Activated CD8-positive, alpha-beta memory T cell treated with anti-CD3 and anti-CD28 coated beads for 36 hours (primary cell): ENCODE measurements around the gene C16orf92. TPM values are rescaled to one million over a fixed set of nuclear protein-coding genes. Genes with fewer than 3 reads are reported as not detected.
"Not testable (repeated sequence)": the region's sequence is repeated elsewhere in the genome, so short reads cannot be mapped to it uniquely, and the experiment has no call there.

Experiments
- CTCF ChIA-PET: fragments of 350-600 bp; sonication (Branson Sonifier 250); formaldehyde crosslinking; loops from one replicate; lab custom pipeline; 2021; ENCODE audit warnings: antibody characterized with exemption; lab: Charles Lee
- POLR2A ChIA-PET: fragments of 350-600 bp; sonication (Branson Sonifier 250); formaldehyde crosslinking; loops from one replicate; lab custom pipeline; 2021; ENCODE audit warnings: antibody characterized with exemption; lab: Charles Lee
- total RNA-seq, 2 experiments: library from RNA; stranded (reverse); gene quantifications; one replicate each; pipeline ENCODE4 v1.2.3, GENCODE V29; 2021

The C16orf92 gene
- total RNA-seq, 2 experiments from 2014 or later = not detected

DNA sequence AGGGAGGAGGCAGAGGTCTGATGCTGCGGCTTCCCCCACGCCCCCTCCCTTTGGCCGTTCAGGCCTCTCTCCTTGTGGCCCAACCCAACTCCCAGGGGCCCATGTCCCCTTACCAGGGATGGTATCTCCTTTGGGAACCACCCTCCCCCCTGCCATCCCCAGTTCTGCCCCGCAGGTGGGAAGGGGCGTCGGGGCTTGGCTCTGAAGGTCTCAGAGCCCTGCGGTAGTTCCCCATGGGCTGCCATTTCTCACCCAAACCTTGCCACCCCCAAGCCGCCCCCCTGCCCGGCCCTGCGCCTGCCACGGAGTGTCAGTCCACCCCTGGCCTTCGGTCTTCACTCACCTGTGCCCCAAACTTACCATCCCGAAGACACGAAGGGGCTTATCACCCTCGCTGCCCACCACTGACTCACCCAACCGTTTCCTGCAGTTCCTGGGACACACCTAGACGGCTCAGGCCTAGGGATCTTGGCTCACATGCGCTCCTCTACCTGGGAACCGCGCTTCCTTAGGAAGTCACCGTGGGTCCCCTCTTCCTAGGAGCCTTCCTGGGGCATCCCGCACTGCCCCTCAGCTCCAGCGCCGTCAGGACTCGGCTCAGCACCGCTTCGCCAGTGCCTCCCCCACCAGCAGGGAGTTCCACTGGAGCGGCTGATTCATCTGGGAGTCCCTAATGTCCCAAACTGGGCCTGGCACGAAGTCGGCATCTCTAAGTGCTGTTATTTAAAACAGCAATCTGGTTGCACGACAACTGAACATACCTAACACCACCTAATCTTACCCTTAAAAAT is 11.1 kb upstream of the C16orf92 start:
- ChIA-PET CTCF (interaction anchor here (1.3 kb wide), 1 partner anchor 20 kb away, joined by 3 read pairs; no protein-coding TSS in a partner anchor), POLR2A (interaction anchor here (0.6 kb wide), 1 partner anchor 1166 kb away, joined by 4 read pairs; no protein-coding TSS in a partner anchor)

DNA sequence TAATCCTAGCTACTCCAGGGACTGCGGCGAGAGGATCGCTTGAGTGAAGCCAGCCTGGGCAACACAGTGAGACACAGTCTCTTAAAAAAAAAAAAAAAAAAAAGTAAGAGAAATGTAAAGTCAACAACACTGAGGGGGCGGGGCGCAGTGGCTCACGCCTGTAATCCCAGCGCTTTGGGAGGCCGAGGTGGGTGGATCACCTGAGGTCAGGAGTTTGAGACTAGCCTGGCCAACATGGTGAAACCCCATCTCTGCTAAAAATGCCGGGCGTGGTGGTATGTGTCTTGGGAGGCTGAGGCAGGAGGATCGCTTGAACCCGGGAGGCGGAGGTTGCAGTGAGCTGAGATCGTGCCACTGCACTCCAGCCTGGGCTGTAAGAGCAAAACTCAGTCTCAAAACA is 10.4 kb upstream of the C16orf92 start:
- POLR2A ChIA-PET = not testable (repeated sequence)
- CTCF ChIA-PET = interaction anchor here (0.7 to 1.3 kb wide), 4 partner anchors 19 to 315 kb away, joined by 3 read pairs; no protein-coding TSS in a partner anchor

DNA sequence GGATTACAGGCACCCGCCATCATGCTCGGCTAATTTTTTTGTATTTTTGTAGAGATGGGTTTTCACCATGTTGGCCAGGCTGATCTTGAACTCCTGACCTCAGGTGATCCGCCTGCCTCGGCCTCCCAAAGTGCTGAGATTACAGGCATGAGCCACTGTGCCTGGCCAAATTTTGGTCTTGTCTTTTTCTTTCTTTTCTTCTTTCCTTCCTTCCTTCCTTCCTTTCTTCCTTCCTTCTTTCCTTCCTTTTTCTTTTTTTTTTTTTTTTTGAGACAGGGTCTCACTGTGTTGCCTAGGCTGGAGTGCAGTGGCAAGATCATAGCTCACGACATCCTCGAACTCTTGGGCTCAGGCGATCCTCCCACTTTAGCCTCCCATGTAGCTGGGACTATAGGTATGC is 7.5 kb upstream of the C16orf92 start:
- POLR2A ChIA-PET = interaction anchor here (0.7 kb wide), 1 partner anchor 39 kb away, joined by 3 read pairs; no protein-coding TSS in a partner anchor
- CTCF ChIA-PET = interaction anchor here (0.7 kb wide), 2 partner anchors 36 to 39 kb away, joined by 3 to 4 read pairs; no protein-coding TSS in a partner anchor

GRCh38 chr16:30016555-30017276 is 6.3 kb upstream of the C16orf92 start:
- POLR2A ChIA-PET = no interaction called here
- CTCF ChIA-PET = interaction anchor here (1.3 kb wide), 1 partner anchor 316 kb away, joined by 5 read pairs; no protein-coding TSS in a partner anchor

DNA sequence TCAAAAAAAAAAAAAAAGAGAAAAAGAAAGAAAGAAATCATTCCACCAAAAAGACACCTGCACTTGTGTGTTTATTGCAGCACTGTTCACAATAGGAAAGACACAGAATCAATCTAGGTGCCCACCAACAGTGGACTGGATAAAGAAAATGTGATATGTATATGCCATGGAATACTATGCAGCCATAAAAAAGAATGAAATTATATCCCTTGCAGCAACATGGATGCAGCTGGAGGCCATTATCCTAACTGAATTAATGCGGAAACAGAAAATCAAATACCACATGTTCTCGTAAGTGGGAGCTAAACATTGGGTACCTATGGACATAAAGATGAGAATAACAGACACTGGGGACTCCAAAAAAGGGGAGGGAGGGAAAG is 5.7 kb upstream of the C16orf92 start:
- POLR2A ChIA-PET = no interaction called here
- CTCF ChIA-PET = interaction anchor here (1.3 kb wide), 1 partner anchor 317 kb away, joined by 5 read pairs; no protein-coding TSS in a partner anchor

GRCh38 chr16:30017937-30018336 is 5.1 kb upstream of the C16orf92 start:
- CTCF ChIA-PET = interaction anchor here (0.5 to 2.0 kb wide), 5 partner anchors 13 to 317 kb away, joined by 3 to 5 read pairs (median 4); no protein-coding TSS in a partner anchor
- POLR2A ChIA-PET = not testable (repeated sequence)

DNA sequence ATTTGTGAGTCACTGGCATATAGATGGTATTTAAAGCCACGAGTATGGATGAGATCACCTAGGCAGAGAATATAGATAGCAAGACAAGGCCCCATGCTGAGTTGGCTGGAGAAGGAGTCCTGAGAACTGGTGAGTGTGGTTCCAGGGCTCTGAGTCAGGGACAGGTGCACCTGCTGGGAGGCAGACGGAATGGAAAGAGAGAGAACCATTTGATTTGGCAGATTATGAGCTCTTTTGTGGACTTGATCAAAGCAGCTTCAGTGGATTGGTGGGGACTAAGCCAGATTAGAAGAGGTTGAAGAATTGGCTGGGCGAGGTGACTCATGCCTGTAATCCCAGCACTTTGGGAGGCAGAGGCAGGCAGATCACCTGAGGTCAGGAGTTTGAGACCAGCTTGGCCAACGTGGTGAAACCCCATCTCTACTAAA is 4.3 kb upstream of the C16orf92 start:
- ChIA-PET CTCF (interaction anchor here (0.7 to 2.0 kb wide), 4 partner anchors 13 to 170 kb away, joined by 3 to 5 read pairs (median 4); no protein-coding TSS in a partner anchor), POLR2A (interaction anchor here (0.9 kb wide), 1 partner anchor 92 kb away, joined by 3 read pairs; no protein-coding TSS in a partner anchor)

DNA sequence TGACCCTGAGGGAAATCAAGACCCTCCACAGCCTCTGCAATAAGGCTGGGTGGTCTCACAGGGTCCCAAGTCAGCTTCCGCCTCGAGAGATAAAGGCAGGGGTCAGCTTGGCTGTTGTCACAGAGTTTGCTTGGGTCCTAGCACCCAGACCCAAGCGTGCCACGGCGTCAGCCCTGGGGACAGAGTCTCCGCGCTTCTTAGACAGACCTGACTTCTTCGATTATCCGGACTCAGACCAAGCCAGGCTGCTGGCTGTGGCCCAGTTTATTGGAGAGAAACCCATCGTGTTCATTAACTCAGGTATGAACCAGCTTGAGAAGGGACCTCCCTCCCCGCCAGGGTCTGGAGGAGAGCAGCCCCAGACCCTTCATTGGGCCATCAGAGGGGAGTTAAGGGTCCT is 588 bp downstream of the C16orf92 start:
- POLR2A ChIA-PET = interaction anchor here (0.5 kb wide), 1 partner anchor 16 kb away, joined by 3 read pairs; no protein-coding TSS in a partner anchor
- CTCF ChIA-PET = interaction anchor here (0.6 to 2.0 kb wide), 3 partner anchors 8 to 332 kb away, joined by 3 to 11 read pairs (median 3); no protein-coding TSS in a partner anchor

DNA sequence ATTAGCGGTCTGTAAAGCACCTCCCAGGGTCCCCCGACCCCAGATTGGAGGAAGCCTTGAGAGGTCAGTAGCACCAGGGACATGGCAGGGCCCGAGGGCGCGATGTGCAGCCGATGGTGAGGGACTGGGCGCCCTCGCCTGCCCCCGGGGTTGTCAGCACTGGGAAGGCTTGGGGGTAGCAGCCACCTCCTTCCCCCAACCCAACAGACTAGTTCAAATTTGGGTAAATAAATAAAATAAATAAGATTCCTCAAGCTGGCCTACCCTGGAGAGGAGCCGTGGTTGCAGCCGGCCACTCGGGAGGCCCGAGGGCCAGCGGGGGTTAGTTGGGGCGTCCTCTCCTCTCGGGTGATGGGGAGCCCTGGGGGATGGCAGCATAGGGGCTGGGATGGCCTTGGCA is 1.5 kb downstream of the C16orf92 start:
- POLR2A ChIA-PET = no interaction called here
- CTCF ChIA-PET = no interaction called here

GRCh38 chr16:30025156-30025555 is 2.2 kb downstream of the C16orf92 start:
- CTCF ChIA-PET = no interaction called here
- POLR2A ChIA-PET = no interaction called here

DNA sequence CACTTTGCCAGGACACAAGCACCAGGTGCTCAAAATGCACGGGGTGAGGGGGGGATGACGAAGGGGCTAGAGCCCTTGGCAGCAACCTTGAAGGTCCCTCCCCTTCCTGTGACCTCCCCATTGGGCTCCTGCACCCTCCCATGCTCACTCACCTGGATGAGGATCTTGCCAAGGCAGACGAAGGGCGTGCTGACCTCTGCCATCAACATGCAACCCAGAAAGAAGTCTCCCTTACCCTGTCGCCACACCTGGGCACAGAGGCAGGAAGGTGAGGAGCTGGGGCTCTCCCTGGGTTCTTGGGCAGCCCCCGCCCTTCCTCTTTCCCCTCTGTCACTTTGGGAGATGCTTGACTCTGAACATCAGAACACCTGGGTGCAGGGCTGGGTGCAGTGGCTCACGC is 2.6 kb downstream of the C16orf92 start:
- ChIA-PET POLR2A (no interaction called here), CTCF (interaction anchor here (0.6 kb wide), 1 partner anchor 12 kb away, joined by 3 read pairs; no protein-coding TSS in a partner anchor)

DNA sequence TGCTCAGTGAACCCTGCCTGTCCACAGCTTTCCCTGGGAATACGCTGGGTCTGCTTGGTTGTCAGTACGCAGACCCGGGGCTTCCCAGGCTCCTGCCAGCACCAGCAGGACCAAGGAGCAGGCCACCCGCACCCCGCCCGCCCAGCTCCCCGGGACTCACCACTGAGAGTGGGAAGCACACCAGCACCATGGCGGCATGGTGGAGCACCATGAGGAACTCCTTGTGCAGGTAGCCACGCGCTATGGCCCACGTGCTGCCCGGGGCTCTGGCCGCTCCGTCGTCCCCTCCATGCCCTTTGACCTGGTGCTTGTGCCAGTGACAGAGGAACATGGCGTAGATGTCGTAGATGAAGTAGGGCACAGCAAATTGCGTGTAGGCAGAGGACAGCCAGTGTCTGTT is 3.5 kb downstream of the C16orf92 start:
- ChIA-PET CTCF (no interaction called here), POLR2A (no interaction called here)

GRCh38 chr16:30027588-30028437 is 4.8 kb downstream of the C16orf92 start:
- ChIA-PET POLR2A (no interaction called here), CTCF (no interaction called here)

- CTCF ChIA-PET = no interaction called here
- POLR2A ChIA-PET = no interaction called here
Observed at GRCh38 chr16:30028438-30029076, 5.6 kb downstream of the C16orf92 start.

DNA sequence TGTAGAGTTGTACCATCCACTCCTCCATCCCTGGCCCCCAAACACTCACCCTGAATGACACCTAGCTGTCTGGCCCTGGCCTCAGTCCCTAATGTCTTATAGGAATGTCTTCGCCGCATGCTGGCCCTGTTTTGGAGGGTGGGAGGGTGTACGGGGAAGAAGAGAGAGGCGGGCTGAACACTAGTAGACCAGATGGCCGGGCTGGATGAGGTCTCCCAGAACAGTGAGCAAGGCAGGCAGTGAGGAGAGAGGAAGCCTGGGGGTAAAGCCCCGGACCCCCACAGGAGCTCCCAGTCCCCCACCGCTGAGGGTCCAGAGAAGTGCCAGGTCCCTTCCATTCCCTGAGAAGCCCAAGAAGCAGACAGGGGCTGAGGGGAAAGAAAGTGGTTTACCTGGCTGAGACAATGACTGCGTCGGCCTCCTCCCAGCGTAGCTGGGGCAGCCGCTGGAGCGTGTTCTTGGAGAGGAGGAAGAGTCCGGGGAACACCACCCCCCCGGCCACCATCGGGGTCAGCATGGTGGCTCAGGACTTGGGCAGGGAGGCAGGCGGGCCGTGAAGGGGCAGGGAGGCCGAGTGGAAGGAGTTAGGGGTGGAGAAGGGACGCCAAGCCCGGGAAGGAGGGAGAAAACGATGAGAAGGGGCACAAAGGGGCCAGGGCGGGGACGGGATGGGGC is 7.2 kb downstream of the C16orf92 start:
- POLR2A ChIA-PET = no interaction called here
- CTCF ChIA-PET = interaction anchor here (1.5 kb wide), 1 partner anchor 8 kb away, joined by 5 read pairs; the partner anchor contains the start of gene C16orf92

GRCh38 chr16:30030841-30031413 is 7.9 kb downstream of the C16orf92 start, which contains the start of gene TLCD3B:
Gene TLCD3B, minus strand, starts transcription at chr16:30031271. Its CDS starts 744 bp downstream, at chr16:30030527.
- POLR2A ChIA-PET = no interaction called here
- CTCF ChIA-PET = interaction anchor here (0.7 to 2.8 kb wide), 6 partner anchors 8 to 182 kb away, joined by 3 to 11 read pairs (median 5); partner anchors contain the start of gene C16orf92

- POLR2A ChIA-PET = interaction anchor here (1.3 to 1.5 kb wide), 2 partner anchors 34 to 331 kb away, joined by 3 read pairs; partner anchors contain the start of gene ALDOA
- CTCF ChIA-PET = interaction anchor here (0.9 to 2.8 kb wide), 16 partner anchors 9 to 332 kb away, joined by 3 to 13 read pairs (median 6); partner anchors contain the start of gene C16orf92
Observed at GRCh38 chr16:30031477-30031918, 8.5 kb downstream of the C16orf92 start.
